ENCODE measurements around the gene ACTR1A.

ACTR1A gene

DNA sequence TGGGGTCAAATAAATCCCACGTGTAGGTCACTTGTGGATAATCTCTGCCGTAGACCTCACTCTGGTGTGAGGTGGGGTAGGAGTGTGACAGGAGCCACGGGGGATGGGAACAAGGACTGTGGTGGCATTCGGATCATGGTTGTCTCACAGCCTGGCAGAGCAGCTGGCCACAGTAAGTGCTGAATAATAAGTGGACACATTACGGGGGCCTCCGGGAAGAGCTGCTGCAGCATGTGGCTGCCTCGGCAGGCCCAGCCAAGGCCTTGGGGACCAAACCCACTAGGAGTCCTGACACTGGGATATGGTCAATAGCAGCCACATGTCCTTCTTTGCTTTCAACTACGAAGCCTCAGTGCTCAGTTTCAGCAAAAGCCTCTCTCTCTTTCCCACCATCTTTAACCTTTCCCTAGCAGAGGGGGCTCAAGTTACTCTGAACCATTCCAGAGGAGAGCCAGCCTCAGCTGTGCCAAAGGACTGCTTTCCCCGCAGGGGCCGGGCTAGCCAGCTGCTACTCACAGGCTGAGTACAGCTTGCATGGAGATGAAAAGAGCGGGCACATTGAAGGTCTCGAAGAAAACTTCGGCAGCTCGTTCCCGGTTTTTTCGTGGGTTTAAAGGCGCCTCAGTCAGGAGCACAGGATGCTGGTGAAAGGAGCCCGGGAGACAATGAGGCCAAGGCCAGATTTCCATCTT is 17.3 kb downstream of the ACTR1A start:
- no peak for DNase-seq (ENCODE audit: low spot score)

DNA sequence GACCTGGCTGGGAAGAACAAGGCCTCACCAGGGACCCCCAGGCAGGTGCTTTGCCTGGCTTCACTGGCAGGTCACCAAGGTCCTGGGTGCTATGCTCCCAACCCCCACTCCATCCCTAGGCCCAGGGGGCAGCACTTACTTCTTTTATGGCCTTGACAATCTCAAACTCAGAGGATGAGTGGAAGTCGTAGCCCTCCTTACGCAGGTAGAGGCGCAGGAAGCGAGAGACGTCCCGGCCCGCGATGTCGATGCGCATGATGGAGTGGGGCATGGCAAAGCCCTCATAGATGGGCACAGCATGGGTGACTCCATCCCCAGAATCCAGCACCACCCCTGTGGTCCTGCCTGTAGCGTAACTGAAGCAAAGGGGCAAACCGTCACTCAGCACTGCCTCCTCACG is 18.5 kb downstream of the ACTR1A start:
- no peak for DNase-seq (ENCODE audit: low spot score)

DNA sequence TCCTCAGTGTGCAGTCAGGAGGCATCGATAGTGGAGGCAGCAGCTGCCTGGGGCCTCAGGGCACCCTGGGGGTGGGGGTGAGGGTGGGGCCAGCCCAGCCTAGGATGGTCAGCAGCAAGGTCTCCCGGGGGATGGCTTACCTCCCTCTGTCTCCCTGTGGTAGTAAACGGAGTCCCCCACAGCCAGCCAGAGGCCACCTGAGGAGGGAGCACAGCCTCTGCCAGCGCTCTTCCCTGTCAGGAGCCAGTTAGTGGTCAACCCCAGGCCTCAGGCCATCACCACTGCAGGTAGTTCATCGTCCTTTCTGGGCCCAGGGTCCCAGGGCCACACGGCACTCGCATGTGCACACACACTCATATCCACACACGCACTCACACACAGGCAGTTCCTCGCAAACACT is 22.1 kb downstream of the ACTR1A start:
- no peak for DNase-seq (ENCODE audit: low spot score)

GRCh38 chr10:102479651-102480050 is 22.9 kb downstream of the ACTR1A start:
- no peak for DNase-seq (ENCODE audit: low spot score)

- DNase-seq (ENCODE audit: low spot score) = no peak
These were observed 25.9 kb downstream of the ACTR1A start for GRCh38 chr10:102476466-102477141.

DNA sequence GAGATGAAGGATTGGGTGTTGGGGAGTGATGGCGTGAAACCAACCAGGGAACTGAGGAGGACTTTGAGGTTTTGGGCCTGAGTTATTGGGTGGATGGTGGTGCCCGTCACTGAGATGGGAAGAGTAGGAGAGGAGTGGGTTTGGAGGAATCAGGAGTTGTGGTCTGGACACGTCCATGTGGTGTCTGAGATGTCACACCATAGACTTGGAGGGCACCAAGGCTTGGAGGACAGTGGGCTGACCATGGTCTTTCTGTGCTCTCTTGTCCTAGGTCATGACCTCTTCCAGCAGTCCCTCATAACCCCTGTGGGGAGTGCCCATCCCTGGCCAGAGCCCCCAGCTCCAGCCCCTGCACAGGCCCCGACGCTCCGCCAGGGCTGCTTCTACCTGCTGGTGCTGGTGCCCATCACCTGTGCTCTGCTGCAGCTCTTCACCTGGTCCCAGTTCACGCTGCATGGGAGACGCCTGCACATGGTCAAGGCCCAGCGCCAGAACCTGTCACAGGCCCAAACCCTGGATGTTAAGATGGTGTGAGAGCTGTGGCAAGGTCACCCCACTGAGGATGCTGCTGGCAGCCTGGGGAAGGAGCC is 27.0 kb downstream of the ACTR1A start:
- DNase-seq (ENCODE audit: low spot score) = no peak

GRCh38 chr10:102473445-102474331 is 28.8 kb downstream of the ACTR1A start:
- DNase-seq (ENCODE audit: low spot score) = no peak

DNA sequence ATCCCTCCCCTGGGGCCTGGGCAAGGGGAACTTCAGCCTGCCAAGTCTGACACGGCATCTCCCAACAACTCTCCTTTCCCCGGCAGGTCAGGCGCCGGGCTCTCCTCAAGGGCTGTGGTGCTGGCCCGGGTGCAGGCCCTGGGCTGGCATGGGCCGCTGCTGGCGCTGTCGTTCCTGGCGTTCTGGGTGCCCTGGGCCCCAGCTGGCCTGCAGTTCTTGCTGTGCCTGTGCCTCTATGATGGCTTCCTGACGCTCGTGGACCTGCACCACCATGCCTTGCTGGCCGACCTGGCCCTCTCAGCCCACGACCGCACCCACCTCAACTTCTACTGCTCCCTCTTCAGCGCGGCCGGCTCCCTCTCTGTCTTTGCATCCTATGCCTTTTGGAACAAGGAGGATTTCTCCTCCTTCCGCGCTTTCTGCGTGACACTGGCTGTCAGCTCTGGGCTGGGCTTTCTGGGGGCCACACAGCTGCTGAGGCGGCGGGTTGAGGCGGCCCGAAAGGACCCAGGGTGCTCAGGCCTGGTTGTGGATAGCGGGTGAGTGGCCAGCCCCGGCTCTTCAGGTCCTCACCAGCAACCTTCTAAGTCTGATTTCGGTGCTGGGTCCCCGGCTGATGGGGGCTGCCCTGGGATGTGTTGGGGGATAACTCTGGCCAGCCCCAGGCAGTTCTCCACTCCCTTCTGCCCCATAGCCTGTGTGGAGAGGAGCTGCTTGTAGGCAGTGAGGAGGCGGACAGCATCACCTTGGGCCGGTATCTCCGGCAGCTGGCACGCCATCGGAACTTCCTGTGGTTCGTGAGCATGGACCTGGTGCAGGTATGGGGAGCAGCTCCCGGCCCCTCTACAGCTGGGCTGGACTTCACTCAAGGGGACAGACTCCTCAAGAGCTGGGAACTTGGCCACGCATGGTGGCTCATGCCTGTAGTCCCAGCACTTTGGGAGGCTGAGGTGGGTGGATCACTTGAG is 31.6 kb downstream of the ACTR1A start:
- DNase-seq (ENCODE audit: low spot score) = no peak

DNA sequence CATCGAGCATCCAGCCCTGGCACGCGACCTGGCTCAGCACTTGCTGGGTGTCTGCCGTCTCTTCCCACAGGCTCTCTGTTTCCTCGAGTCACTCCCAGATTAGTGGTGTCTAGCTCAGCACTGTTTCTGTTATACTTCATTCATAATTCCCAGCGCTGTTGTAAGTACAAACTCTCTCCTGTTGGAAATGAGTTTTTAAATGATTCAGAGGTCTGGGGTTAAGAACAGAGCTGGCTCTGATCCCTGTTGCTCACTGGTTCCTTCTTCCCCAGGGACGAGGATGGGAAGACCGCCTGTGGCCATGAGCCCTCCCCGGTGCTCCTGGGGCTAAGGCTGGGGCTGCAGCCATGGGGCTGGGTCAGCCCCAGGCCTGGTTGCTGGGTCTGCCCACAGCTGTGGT is 33.8 kb downstream of the ACTR1A start:
- no peak for DNase-seq (ENCODE audit: low spot score)

GRCh38 chr10:102467971-102468438 is 34.5 kb downstream of the ACTR1A start:
- DNase-seq (ENCODE audit: low spot score) = no peak

DNA sequence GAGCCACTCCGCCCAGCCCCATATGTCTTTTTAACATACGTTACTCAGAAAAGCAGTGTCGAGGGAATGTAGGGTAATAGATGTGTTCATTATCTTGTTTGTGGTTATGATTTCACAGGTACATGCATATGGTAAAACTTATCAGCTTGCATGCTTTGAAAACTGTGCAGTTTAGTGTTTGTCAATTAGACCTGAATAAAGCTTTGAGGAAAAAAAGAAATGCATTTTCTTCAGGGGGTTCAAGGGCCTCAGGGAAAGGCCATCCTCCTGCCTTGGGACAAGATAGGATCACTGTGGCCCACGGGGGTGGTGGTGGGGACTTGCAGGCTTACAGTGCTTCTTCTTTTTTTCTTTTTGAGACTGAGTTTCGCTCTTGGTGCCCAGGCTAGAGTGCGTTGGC is 35.2 kb downstream of the ACTR1A start:
- DNase-seq (ENCODE audit: low spot score) = no peak

GRCh38 chr10:102465466-102465865 is 37.0 kb downstream of the ACTR1A start:
- no peak for DNase-seq (ENCODE audit: low spot score)

- no peak for DNase-seq (ENCODE audit: low spot score)
These were observed 38.5 kb downstream of the ACTR1A start for GRCh38 chr10:102463983-102464382.

DNA sequence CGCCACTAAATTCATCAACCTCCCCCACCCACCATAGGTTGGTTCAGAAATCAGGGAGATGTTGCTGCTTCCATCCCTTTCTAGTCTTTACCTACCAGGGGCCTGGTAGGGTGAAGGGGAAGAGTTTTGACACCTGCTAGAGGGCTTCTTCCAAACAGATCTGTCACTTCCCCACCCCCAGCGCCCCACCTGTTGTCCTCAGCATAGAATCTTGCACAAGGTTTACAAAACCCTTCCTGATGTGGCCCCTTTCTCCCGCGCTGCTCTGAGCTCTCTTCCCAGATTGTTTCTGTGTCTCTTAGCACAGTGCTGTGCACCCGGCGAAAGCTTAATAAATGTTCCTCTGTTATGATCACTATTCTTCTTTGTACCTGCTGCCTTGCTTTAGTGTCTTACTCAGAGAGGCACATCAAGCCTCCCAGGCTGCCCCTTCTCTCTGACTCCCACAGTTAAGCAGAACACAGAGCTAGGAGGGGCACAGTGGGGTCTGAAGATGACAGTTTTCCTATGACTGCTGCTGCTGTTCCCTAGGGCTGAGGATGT is 39.9 kb downstream of the ACTR1A start:
- DNase-seq (ENCODE audit: low spot score) = no peak

DNA sequence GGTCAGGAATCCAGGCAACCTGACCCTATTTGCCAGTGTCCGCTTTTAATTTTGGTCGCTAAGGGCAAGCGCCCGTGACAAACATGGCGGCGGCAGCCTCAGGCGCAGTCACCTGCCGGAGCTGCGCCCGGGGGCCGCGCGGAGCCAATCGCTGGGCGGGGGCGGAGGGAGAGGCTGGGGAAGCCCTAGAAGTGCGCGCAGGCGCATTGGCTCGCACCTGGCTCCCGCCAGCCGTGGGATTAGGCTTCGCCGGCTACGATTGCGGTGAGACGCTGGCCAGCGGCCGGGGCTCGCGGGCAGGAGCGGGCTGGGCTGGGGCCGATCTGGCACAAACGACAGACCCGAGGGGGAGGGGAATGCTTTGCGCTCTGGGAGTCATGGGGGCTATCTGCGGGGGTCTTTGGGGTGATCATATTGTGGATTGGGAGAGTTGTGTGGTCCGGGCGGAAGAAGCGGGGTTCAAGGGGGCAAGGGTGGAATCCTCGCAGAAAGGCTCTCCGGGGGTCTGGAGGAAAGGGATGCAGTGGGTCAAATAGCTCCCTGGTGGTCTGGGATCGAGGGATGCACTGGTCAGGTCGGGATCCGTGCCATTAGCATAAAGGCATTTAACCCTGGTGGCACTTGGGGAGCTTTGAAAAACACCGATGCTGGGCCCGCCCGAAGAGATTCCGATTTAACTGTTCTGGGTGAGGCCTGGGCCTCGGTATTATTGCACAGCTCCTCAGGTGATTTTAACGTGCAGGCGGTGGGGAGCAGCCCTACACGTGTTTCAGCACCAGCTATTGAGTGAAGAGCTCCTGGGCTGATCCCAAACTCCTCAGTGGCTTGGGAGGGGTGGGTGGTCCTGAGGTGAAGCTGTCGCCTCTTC is 41.1 kb downstream of the ACTR1A start:
- DNase-seq (ENCODE audit: low spot score) = peak; percentile 84

GRCh38 chr10:102460836-102461186 is 41.7 kb downstream of the ACTR1A start:
- DNase-seq (ENCODE audit: low spot score) = no peak

DNA sequence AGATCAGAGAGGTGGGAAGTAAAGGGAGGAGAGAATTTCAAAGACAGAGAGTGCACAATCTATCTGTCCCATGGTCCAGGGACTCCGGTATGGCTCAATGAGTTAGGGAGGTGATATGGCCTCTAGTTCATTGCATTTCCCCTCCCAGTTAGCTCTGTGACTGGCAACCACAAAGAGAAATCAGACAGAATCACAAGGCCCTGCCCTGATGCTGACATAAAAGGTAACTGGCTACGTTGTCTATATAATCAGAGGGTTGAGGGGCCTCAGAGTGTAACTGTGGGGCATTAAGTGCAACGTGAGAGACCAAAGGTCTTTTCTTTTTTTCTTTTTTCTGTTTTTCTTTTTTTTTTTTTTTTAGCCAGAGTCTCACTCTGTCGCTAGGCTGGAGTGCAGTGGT is 43.9 kb downstream of the ACTR1A start:
- no peak for DNase-seq (ENCODE audit: low spot score)

GRCh38 chr10:102457591-102458150 is 44.8 kb downstream of the ACTR1A start:
- DNase-seq (ENCODE audit: low spot score) = no peak

DNA sequence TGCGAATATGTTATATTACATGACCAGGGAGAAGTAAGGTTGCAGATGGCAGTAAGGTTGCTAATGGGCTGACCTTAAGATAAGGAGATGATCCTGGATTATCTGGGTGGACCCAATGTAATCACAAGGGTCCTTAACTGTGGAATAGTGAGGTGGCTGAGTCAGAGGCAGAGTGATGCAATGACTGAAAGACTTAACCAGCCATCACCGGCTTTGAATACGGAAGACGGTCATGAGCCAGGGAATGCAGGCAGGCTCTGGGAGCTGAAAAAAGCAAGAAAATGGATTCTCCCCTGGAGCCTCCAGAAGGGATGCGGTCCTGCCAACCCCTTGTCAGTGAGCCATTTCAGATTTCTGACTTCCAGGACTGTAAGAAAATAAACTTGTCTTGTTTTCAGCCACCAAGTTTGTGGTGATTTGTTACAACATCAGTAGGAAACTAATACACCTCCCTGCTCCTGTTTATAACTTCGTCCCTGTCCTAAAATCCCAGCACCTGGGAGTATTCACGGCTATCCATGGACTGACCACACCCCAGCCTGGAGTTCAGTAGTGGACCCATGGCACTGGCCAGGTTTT is 46.5 kb downstream of the ACTR1A start:
- DNase-seq (ENCODE audit: low spot score) = peak; percentile 70

Measured in RKO (cell line).